Mammary epithelial cell (primary cell): ENCODE measurements around the gene SKI.

Experiments used
- EZH2 ChIP-seq: IDR thresholded peaks from 2 replicates; pipeline ENCODE4 v1.6.1; 2012; ENCODE audit warnings: low read length, inconsistent platforms, borderline replicate concordance
- TF ChIP-seq, protein P1 (sequence below), 2 donors: IDR thresholded peaks in 1 of 2; conservative IDR thresholded peaks in 1 of 2; 2 replicates each; pipeline ENCODE4 v1.5.1; 2011 to 2012; ENCODE audit warnings: inconsistent platforms in 2 of 2, low read length in 2 of 2, mild to moderate bottlenecking in 2 of 2, control low read depth in 1 of 2, low read depth in 1 of 2; ENCODE audit not compliant: insufficient read depth in 1 of 2; ENCODE audit errors: extremely low read depth in 1 of 2

DNA sequence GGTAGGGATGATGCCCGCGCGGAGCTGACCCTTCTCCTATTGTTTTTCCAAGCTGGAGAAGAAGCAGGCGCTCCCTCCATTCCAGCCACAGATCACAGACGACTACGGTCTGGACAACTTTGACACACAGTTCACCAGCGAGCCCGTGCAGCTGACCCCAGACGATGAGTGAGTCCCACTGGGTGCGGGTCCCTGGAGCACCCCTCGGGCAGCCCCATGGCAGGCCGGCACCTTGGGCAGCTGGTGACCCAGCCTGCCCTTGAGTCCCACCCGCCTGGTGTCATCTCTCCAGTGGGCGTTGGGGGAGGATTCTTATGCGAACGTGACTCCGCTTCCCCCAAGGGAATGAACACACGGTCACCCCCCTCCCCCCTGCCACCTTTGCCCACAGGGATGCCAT lies 43.6 kb upstream of the SKI start:
- TF ChIP-seq, protein P1, sequence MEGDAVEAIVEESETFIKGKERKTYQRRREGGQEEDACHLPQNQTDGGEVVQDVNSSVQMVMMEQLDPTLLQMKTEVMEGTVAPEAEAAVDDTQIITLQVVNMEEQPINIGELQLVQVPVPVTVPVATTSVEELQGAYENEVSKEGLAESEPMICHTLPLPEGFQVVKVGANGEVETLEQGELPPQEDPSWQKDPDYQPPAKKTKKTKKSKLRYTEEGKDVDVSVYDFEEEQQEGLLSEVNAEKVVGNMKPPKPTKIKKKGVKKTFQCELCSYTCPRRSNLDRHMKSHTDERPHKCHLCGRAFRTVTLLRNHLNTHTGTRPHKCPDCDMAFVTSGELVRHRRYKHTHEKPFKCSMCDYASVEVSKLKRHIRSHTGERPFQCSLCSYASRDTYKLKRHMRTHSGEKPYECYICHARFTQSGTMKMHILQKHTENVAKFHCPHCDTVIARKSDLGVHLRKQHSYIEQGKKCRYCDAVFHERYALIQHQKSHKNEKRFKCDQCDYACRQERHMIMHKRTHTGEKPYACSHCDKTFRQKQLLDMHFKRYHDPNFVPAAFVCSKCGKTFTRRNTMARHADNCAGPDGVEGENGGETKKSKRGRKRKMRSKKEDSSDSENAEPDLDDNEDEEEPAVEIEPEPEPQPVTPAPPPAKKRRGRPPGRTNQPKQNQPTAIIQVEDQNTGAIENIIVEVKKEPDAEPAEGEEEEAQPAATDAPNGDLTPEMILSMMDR (conservative IDR thresholded peaks at IDR 0.05 in 1 of 2, IDR thresholded peaks at IDR 0.05 in 1 of 2; ENCODE audit: extremely low read depth in 1 of 2, insufficient read depth in 1 of 2, low read depth in 1 of 2, low read length in 2 of 2), result no peak
- no peak for TF ChIP-seq EZH2
